HepG2 (cell line): ENCODE data around the gene SRBD1. TPM values are rescaled to one million over a fixed set of nuclear protein-coding genes. Genes with fewer than 3 reads are reported as not detected.

ENCODE experiments used
- AHR ChIP-seq: IDR thresholded peaks from 2 replicates; pipeline ENCODE4 v1.6.1; 2018; ENCODE audit warnings: missing genetic modification reagents, missing compliant biosample characterization
- CHD2 ChIP-seq: IDR thresholded peaks from 2 replicates; pipeline ENCODE4 v1.6.1; 2011; ENCODE audit warnings: low read depth, low read length, improper control_type of control experiment
- CREB1 ChIP-seq, 2 experiments: fragments of 450-650 bp in 1 of 2; IDR thresholded peaks; 2 replicates each; pipeline ENCODE4 v1.6.1; 2016 to 2017; ENCODE audit warnings: control low read depth in 1 of 2, mild to moderate bottlenecking in 1 of 2, missing compliant biosample characterization in 1 of 2, missing genetic modification characterization in 1 of 2
- HHEX ChIP-seq: IDR thresholded peaks from 2 replicates; pipeline ENCODE4 v1.6.1; 2016; ENCODE audit warnings: control low read depth
- NCOA1 ChIP-seq: sonication (generic); formaldehyde crosslinking; IDR thresholded peaks from 2 replicates; pipeline ENCODE4 v1.9.0; 2021; ENCODE audit warnings: missing genetic modification reagents
- PHF8 ChIP-seq: sonication (generic); formaldehyde crosslinking; IDR thresholded peaks from 2 replicates; pipeline ENCODE4 v1.5.0; 2020; ENCODE audit warnings: missing genetic modification reagents
- RAD51 ChIP-seq: fragments of 450-650 bp; IDR thresholded peaks from 2 replicates; pipeline ENCODE4 v1.6.1; 2016; ENCODE audit warnings: borderline replicate concordance
- SALL2 ChIP-seq: sonication (generic); formaldehyde crosslinking; IDR thresholded peaks from 2 replicates; pipeline ENCODE4 v1.8.1; 2023; ENCODE audit warnings: mild to moderate bottlenecking, missing genetic modification reagents, inconsistent platforms
- SIX4 ChIP-seq: sonication (generic); formaldehyde crosslinking; IDR thresholded peaks from 2 replicates; pipeline ENCODE4 v1.4.0; 2020; ENCODE audit warnings: missing genetic modification reagents
- TCF7 ChIP-seq: sonication (generic); IDR thresholded peaks from 2 replicates; pipeline ENCODE4 v1.6.1; 2016; ENCODE audit warnings: antibody characterized with exemption, low read depth
- ZFP37 ChIP-seq: sonication (generic); formaldehyde crosslinking; IDR thresholded peaks from 2 replicates; pipeline ENCODE4 v1.4.0; 2020; ENCODE audit warnings: missing genetic modification reagents, borderline replicate concordance
- ZNF263 ChIP-seq: sonication (generic); formaldehyde crosslinking; IDR thresholded peaks from 2 replicates; pipeline ENCODE4 v1.4.0; 2020; ENCODE audit warnings: missing genetic modification reagents
- ZNF333 ChIP-seq: sonication (generic); formaldehyde crosslinking; IDR thresholded peaks from 2 replicates; pipeline ENCODE4 v1.4.0; 2020; ENCODE audit warnings: mild to moderate bottlenecking, missing genetic modification reagents, borderline replicate concordance
- ZNF446 ChIP-seq: sonication (generic); formaldehyde crosslinking; IDR thresholded peaks from 2 replicates; pipeline ENCODE4 v1.5.0; 2020; ENCODE audit warnings: mild to moderate bottlenecking, missing genetic modification reagents
- ZNF546 ChIP-seq: sonication (generic); formaldehyde crosslinking; conservative IDR thresholded peaks from 2 replicates; pipeline ENCODE4 v1.8.1; 2023; ENCODE audit warnings: mild to moderate bottlenecking, missing genetic modification reagents
- ZNF670 ChIP-seq: sonication (generic); formaldehyde crosslinking; IDR thresholded peaks from 2 replicates; pipeline ENCODE4 v1.8.0; 2022; ENCODE audit warnings: mild to moderate bottlenecking, missing genetic modification reagents, borderline replicate concordance
- ZNF737 ChIP-seq: sonication (generic); formaldehyde crosslinking; IDR thresholded peaks from 2 replicates; pipeline ENCODE4 v1.5.0; 2020; ENCODE audit warnings: missing genetic modification reagents, mild to moderate bottlenecking, borderline replicate concordance
- ZNF746 ChIP-seq: sonication (generic); formaldehyde crosslinking; IDR thresholded peaks from 2 replicates; pipeline ENCODE4 v1.8.0; 2022; ENCODE audit warnings: mild to moderate bottlenecking, missing genetic modification reagents
- ZNF749 ChIP-seq: sonication (generic); formaldehyde crosslinking; IDR thresholded peaks from 2 replicates; pipeline ENCODE4 v1.8.0; 2022; ENCODE audit warnings: mild to moderate bottlenecking, missing genetic modification reagents, moderate library complexity, borderline replicate concordance
- polyA plus RNA-seq, 8 experiments: library from polyadenylated mRNA; depleted of rRNA in 3 of 8; stranded (reverse) in 7 of 8; unstranded in 1 of 8; fragments of >200 nt; fragmentation: Illumina TruSeq in 4 of 8; extraction: Trizol in 4 of 8; gene quantifications; 2 replicates each; pipeline versions ENCODE4 v1.2.1 to v1.2.3, GENCODE V29; 2011 to 2016; ENCODE audit warnings: low read depth in 4 of 8, missing spikeins in 1 of 8, mixed read lengths in 1 of 8; ENCODE audit not compliant: insufficient read depth in 1 of 8
- total RNA-seq, 5 experiments: library from RNA; depleted of rRNA; stranded (reverse); fragments of >200 nt; fragmentation: Illumina TruSeq; extraction: Trizol; gene quantifications; 2 replicates each; pipeline ENCODE4 v1.2.3, GENCODE V29; 2016; ENCODE audit warnings: low read depth in 1 of 5
- TF ChIP-seq, protein P1 (sequence below): IDR thresholded peaks from 2 replicates; pipeline ENCODE4 v1.6.1; 2016; ENCODE audit warnings: missing compliant biosample characterization, missing genetic modification reagents, borderline replicate concordance
- TF ChIP-seq, protein P2 (sequence below): sonication (generic); formaldehyde crosslinking; IDR thresholded peaks from 2 replicates; pipeline ENCODE4 v1.5.1; 2020; ENCODE audit warnings: missing genetic modification reagents, mild to moderate bottlenecking, borderline replicate concordance
- TF ChIP-seq, protein P3 (sequence below): sonication (generic); formaldehyde crosslinking; IDR thresholded peaks from 2 replicates; pipeline ENCODE4 v1.4.0; 2020; ENCODE audit warnings: mild to moderate bottlenecking, low read depth, missing genetic modification reagents
- TF ChIP-seq, protein P4 (sequence below): sonication (generic); formaldehyde crosslinking; IDR thresholded peaks from 2 replicates; pipeline ENCODE4 v1.8.1; 2023; ENCODE audit warnings: mild to moderate bottlenecking, inconsistent platforms, moderate library complexity, missing genetic modification reagents, borderline replicate concordance
- TF ChIP-seq, protein P5 (sequence below): sonication (generic); formaldehyde crosslinking; IDR thresholded peaks from 2 replicates; pipeline ENCODE4 v1.8.0; 2022; ENCODE audit warnings: missing genetic modification reagents, mild to moderate bottlenecking, moderate library complexity, borderline replicate concordance

SRBD1 gene
- total and polyA plus RNA-seq, 2 of the 13 experiments (the other 11 are each of a cell fraction or from before 2014, with no cell fraction given) = 3.2 to 23.9 TPM

GRCh38 chr2:45650851-45651414, 39.9 kb upstream of the SRBD1 start (continued):
- TF ChIP-seq, protein P1, sequence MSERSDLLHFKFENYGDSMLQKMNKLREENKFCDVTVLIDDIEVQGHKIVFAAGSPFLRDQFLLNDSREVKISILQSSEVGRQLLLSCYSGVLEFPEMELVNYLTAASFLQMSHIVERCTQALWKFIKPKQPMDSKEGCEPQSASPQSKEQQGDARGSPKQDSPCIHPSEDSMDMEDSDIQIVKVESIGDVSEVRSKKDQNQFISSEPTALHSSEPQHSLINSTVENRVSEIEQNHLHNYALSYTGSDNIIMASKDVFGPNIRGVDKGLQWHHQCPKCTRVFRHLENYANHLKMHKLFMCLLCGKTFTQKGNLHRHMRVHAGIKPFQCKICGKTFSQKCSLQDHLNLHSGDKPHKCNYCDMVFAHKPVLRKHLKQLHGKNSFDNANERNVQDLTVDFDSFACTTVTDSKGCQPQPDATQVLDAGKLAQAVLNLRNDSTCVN = no peak
- TF ChIP-seq SALL2 (peak; percentile 82; the same call in 1 of the 2 replicates), CHD2 (no peak), HHEX (CRISPR knock-in tag) (no peak), RAD51 (no peak), PHF8 (CRISPR knock-in tag) (peak; percentile 65), ZFP37 (CRISPR knock-in tag) (no peak), CREB1 (IDR thresholded peaks at IDR 0.05) (peak; percentile 84), CREB1 (CRISPR knock-in tag; IDR thresholded peaks at IDR 0.05) (no peak; the same call in 1 of the 2 replicates), ZNF263 (CRISPR knock-in tag) (0 out of 2 replicates have a peak, but pooled peaks have one; percentile 37), NCOA1 (CRISPR knock-in tag) (no peak), ZNF746 (CRISPR knock-in tag) (peak; percentile 93), AHR (CRISPR knock-in tag) (no peak), ZNF737 (CRISPR knock-in tag) (no peak), ZNF670 (CRISPR knock-in tag) (peak; percentile 90), ZNF546 (CRISPR knock-in tag) (no peak), ZNF333 (CRISPR knock-in tag) (no peak), TCF7 (no peak), SIX4 (CRISPR knock-in tag) (peak; percentile 13; the same call in 1 of the 2 replicates), ZNF749 (CRISPR knock-in tag) (peak; percentile 49; the same call in 1 of the 2 replicates), ZNF446 (peak; percentile 55; the same call in 1 of the 2 replicates)
- TF ChIP-seq, protein P2, sequence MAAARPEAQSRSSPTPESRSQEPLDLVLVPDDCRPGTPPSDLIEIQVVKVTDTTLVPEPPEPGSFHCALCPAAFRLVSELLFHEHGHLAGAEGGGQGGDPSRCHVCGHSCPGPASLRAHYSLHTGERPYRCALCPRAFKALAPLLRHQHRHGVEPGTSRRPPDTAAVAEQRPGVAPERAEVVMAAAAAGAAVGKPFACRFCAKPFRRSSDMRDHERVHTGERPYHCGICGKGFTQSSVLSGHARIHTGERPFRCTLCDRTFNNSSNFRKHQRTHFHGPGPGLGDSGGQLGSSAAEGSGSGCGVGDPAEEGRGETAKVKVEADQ (CRISPR knock-in tag) = 0 out of 2 replicates have a peak, but pooled peaks have one; percentile 16
- TF ChIP-seq, protein P3, sequence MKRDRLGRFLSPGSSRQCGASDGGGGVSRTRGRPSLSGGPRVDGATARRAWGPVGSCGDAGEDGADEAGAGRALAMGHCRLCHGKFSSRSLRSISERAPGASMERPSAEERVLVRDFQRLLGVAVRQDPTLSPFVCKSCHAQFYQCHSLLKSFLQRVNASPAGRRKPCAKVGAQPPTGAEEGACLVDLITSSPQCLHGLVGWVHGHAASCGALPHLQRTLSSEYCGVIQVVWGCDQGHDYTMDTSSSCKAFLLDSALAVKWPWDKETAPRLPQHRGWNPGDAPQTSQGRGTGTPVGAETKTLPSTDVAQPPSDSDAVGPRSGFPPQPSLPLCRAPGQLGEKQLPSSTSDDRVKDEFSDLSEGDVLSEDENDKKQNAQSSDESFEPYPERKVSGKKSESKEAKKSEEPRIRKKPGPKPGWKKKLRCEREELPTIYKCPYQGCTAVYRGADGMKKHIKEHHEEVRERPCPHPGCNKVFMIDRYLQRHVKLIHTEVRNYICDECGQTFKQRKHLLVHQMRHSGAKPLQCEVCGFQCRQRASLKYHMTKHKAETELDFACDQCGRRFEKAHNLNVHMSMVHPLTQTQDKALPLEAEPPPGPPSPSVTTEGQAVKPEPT (CRISPR knock-in tag) = peak; percentile 89
- TF ChIP-seq, protein P4, sequence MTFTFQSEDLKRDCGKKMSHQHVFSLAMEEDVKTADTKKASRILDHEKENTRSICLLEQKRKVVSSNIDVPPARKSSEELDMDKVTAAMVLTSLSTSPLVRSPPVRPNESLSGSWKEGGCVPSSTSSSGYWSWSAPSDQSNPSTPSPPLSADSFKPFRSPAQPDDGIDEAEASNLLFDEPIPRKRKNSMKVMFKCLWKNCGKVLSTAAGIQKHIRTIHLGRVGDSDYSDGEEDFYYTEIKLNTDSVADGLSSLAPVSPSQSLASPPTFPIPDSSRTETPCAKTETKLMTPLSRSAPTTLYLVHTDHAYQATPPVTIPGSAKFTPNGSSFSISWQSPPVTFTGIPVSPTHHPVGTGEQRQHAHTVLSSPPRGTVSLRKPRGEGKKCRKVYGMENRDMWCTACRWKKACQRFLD (CRISPR knock-in tag) = no peak
- TF ChIP-seq, protein P5, sequence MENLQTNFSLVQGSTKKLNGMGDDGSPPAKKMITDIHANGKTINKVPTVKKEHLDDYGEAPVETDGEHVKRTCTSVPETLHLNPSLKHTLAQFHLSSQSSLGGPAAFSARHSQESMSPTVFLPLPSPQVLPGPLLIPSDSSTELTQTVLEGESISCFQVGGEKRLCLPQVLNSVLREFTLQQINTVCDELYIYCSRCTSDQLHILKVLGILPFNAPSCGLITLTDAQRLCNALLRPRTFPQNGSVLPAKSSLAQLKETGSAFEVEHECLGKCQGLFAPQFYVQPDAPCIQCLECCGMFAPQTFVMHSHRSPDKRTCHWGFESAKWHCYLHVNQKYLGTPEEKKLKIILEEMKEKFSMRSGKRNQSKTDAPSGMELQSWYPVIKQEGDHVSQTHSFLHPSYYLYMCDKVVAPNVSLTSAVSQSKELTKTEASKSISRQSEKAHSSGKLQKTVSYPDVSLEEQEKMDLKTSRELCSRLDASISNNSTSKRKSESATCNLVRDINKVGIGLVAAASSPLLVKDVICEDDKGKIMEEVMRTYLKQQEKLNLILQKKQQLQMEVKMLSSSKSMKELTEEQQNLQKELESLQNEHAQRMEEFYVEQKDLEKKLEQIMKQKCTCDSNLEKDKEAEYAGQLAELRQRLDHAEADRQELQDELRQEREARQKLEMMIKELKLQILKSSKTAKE (CRISPR knock-in tag) = peak; percentile 77
